Thyroid gland (tissue), 4 donors: ENCODE data around the gene CYP46A1.

ENCODE experiments used
- POLR2A ChIP-seq, 2 donors: fragments of 450-650 bp; IDR thresholded peaks; one replicate each; pipeline ENCODE4 v1.6.1; 2017; ENCODE audit warnings: antibody characterized with exemption in 2 of 2, mild to moderate bottlenecking in 2 of 2, moderate library complexity in 1 of 2
- TF ChIP-seq, protein P1 (sequence below), 6 experiments: fragments of 200-600 bp in 3 of 6; fragments of 450-650 bp in 3 of 6; sonication (generic) in 3 of 6; IDR thresholded peaks; one replicate each; pipeline ENCODE4 v1.5.1; 2016 to 2019; ENCODE audit warnings: antibody characterized with exemption in 6 of 6, mild to moderate bottlenecking in 2 of 6, inconsistent platforms in 1 of 6, moderate library complexity in 1 of 6

DNA sequence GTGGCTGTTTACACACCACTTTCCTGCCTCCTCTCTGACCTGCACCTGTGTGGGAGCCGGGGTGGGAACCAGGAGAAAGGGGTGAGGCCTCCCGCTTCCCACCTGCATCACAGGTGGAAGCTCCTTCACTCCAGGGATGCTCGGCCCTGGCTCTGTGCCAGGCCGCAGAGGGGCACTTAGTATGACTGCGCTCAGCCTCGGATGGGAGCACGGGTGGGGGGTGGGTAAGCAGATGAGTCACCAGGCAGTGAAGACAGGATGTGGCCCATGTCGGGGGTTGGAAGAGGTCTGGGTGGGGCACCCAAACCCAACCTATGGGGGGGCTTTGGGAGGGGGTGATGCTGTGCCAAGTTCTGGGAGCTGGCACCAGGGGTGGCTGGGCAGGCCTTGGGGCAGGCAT lies 7.4 kb upstream of the CYP46A1 start:
- TF ChIP-seq, protein P1, sequence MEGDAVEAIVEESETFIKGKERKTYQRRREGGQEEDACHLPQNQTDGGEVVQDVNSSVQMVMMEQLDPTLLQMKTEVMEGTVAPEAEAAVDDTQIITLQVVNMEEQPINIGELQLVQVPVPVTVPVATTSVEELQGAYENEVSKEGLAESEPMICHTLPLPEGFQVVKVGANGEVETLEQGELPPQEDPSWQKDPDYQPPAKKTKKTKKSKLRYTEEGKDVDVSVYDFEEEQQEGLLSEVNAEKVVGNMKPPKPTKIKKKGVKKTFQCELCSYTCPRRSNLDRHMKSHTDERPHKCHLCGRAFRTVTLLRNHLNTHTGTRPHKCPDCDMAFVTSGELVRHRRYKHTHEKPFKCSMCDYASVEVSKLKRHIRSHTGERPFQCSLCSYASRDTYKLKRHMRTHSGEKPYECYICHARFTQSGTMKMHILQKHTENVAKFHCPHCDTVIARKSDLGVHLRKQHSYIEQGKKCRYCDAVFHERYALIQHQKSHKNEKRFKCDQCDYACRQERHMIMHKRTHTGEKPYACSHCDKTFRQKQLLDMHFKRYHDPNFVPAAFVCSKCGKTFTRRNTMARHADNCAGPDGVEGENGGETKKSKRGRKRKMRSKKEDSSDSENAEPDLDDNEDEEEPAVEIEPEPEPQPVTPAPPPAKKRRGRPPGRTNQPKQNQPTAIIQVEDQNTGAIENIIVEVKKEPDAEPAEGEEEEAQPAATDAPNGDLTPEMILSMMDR (IDR thresholded peaks at IDR 0.05): no peak
- no peak for TF ChIP-seq POLR2A (IDR thresholded peaks at IDR 0.05)
